Tibial nerve (tissue), 4 donors: ENCODE data around the gene RUNX1.

ENCODE experiments used
- CTCF ChIP-seq, 5 experiments: fragments of 200-600 bp in 3 of 5; fragments of 450-650 bp in 2 of 5; sonication (generic) in 3 of 5; IDR thresholded peaks; one replicate each; pipeline ENCODE4 v1.5.1; 2016 to 2019; ENCODE audit warnings: antibody characterized with exemption in 5 of 5, mild to moderate bottlenecking in 3 of 5, moderate library complexity in 2 of 5
- EP300 ChIP-seq, 2 donors: sonication (generic); formaldehyde crosslinking; IDR thresholded peaks; one replicate each; pipeline ENCODE4 v1.6.1; 2017; ENCODE audit warnings: antibody characterized with exemption in 2 of 2, mild to moderate bottlenecking in 1 of 2
- POLR2A ChIP-seq, 2 donors: fragments of 450-650 bp; IDR thresholded peaks; one replicate each; pipeline ENCODE4 v1.6.1; 2017; ENCODE audit warnings: antibody characterized with exemption in 2 of 2, mild to moderate bottlenecking in 2 of 2, moderate library complexity in 2 of 2

GRCh38 chr21:34815831-34816705 lies 233.0 kb downstream of the RUNX1 start:
- no peak for TF ChIP-seq POLR2A (IDR thresholded peaks at IDR 0.05)
- no peak for TF ChIP-seq CTCF (IDR thresholded peaks at IDR 0.05)
- TF ChIP-seq EP300 (IDR thresholded peaks at IDR 0.05), result no peak
